ENCODE measurements around the gene CD28.

CD28 gene

DNA sequence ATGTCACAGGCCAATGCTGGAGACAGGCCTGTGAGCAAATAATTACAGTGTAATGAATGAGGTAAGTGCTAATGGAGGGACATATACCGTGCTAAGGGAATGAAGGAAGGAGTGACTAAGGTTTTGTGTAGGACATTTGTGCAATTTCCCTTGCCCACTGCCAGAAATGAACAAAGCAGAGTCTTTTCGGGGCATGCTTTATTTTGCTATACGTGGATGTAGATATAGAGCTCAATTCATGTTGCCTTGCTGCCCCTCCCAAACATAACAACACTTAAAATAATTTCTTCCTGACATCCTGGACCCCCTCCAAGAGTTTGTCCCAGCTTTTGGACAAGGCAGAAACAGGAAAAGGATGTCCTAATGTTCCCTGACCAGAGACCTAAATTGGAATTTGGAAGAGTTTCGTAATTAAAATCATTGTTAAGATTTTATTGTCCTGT lies 23.7 kb upstream of the CD28 start:
- WGBS (ENCODE audit: extremely low coverage, insufficient coverage, low lambda C conversion rate): no CpG with 5 or more reads among the region's 4 CpGs
- H3K4me2 ChIP-seq (ENCODE audit: low read length): no peak overlapping the region
- H4K5ac ChIP-seq (ENCODE audit: low read length): no peak overlapping the region
- peak; percentile 16 for DNase-seq
- H3K9ac ChIP-seq (ENCODE audit: low read length): no peak overlapping the region
- no peak overlapping the region for H2BK15ac ChIP-seq (replicated peaks; ENCODE audit: low read depth)
- H4K8ac ChIP-seq (ENCODE audit: low read depth, low read length): no peak overlapping the region
- H3K79me1 ChIP-seq (ENCODE audit: low read length): no peaks in the 10 kb centered on the region
- no peaks in the 10 kb centered on the region for H3K36me3 ChIP-seq (ENCODE audit: control insufficient read depth, insufficient read depth, low read length)
- H3K79me2 ChIP-seq (ENCODE audit: control insufficient read depth, insufficient read depth, low read length): no peaks in the 10 kb centered on the region
- H3K27ac ChIP-seq (ENCODE audit: low read depth, low read length): no peak overlapping the region
- H3K4me1 ChIP-seq (ENCODE audit: control insufficient read depth, low read depth, low read length): no peaks in the 10 kb centered on the region
- H3K27me3 ChIP-seq (ENCODE audit: insufficient read depth, low read length, poor library complexity): no peaks in the 10 kb centered on the region
- no peak overlapping the region for H3K56ac ChIP-seq (ENCODE audit: low read length)
- H3K4ac ChIP-seq (ENCODE audit: low read depth, low read length): no peak overlapping the region
- no peak overlapping the region for H3K4me3 ChIP-seq (ENCODE audit: low read length)
- no peak overlapping the region for H2AK5ac ChIP-seq (ENCODE audit: low read length)
- no peak overlapping the region for H2BK120ac ChIP-seq (ENCODE audit: low read depth, low read length)
- H3K23ac ChIP-seq (ENCODE audit: low read length): no peak overlapping the region
- no peak overlapping the region for H3K18ac ChIP-seq (ENCODE audit: low read length)
- H2BK5ac ChIP-seq (ENCODE audit: low read length): no peak overlapping the region

- no peak overlapping the region for H3K4ac ChIP-seq (ENCODE audit: low read depth, low read length)
- H4K8ac ChIP-seq (ENCODE audit: low read depth, low read length): no peak overlapping the region
- no peak overlapping the region for H3K4me3 ChIP-seq (ENCODE audit: low read length)
- no peak overlapping the region for H2AK5ac ChIP-seq (ENCODE audit: low read length)
- no peak overlapping the region for H3K9ac ChIP-seq (ENCODE audit: low read length)
- DNase-seq: no peak
- no peaks in the 10 kb centered on the region for H3K4me1 ChIP-seq (ENCODE audit: control insufficient read depth, low read depth, low read length)
- H3K79me2 ChIP-seq (ENCODE audit: control insufficient read depth, insufficient read depth, low read length): no peaks in the 10 kb centered on the region
- no peak overlapping the region for H3K27ac ChIP-seq (ENCODE audit: low read depth, low read length)
- no peak overlapping the region for H2BK120ac ChIP-seq (ENCODE audit: low read depth, low read length)
- no peak overlapping the region for H2BK5ac ChIP-seq (ENCODE audit: low read length)
- no peak overlapping the region for H2BK15ac ChIP-seq (replicated peaks; ENCODE audit: low read depth)
- no peak overlapping the region for H3K18ac ChIP-seq (ENCODE audit: low read length)
- H4K5ac ChIP-seq (ENCODE audit: low read length): no peak overlapping the region
- no peaks in the 10 kb centered on the region for H3K36me3 ChIP-seq (ENCODE audit: control insufficient read depth, insufficient read depth, low read length)
- H3K4me2 ChIP-seq (ENCODE audit: low read length): no peak overlapping the region
- H3K56ac ChIP-seq (ENCODE audit: low read length): no peak overlapping the region
- H3K79me1 ChIP-seq (ENCODE audit: low read length): no peaks in the 10 kb centered on the region
- WGBS (ENCODE audit: extremely low coverage, insufficient coverage, low lambda C conversion rate): no CpG with 5 or more reads among the region's 4 CpGs
- H3K23ac ChIP-seq (ENCODE audit: low read length): no peak overlapping the region
- H3K27me3 ChIP-seq (ENCODE audit: insufficient read depth, low read length, poor library complexity): no peaks in the 10 kb centered on the region
These were observed 23.0 kb upstream of the CD28 start for GRCh38 chr2:203683421-203683820.

DNA sequence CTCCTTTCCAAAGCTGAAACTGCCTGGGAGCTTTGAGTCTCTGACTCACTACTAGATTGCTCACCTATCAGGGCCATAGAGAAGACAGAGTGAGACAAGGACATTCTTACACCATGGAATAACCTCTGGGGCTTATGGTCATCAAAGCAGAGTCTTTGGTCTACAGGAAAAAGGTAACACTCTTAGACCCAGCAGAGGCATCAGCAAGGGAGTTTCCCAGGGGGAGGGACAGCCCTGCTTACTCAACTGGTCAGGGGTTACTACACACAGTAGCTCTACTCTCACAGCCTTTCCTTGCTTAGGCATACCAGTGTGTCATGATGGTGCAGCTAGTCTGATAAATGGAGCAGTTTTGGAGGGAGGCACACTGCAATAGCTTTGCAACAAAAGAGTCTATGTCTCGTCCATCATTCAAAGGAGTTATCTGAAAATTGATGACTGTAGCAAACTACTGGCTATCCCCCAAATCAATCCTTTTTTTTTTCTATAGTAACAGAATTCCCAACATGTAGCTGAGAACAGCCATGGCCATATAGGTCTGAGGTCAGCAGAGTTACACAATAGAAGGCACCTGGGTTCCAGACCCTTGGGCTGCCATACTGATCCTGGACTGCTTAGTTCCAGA lies 22.4 kb upstream of the CD28 start:
- peak; percentile 32 for DNase-seq
- no peak overlapping the region for H3K9ac ChIP-seq (ENCODE audit: low read length)
- H3K4ac ChIP-seq (ENCODE audit: low read depth, low read length): no peak overlapping the region
- H3K79me2 ChIP-seq (ENCODE audit: control insufficient read depth, insufficient read depth, low read length): no peaks in the 10 kb centered on the region
- no peak overlapping the region for H4K5ac ChIP-seq (ENCODE audit: low read length)
- H2BK5ac ChIP-seq (ENCODE audit: low read length): no peak overlapping the region
- H3K23ac ChIP-seq (ENCODE audit: low read length): no peak overlapping the region
- H3K79me1 ChIP-seq (ENCODE audit: low read length): no peaks in the 10 kb centered on the region
- no CpG with 5 or more reads among the region's 1 CpG for WGBS (ENCODE audit: extremely low coverage, insufficient coverage, low lambda C conversion rate)
- no peak overlapping the region for H3K27ac ChIP-seq (ENCODE audit: low read depth, low read length)
- H3K18ac ChIP-seq (ENCODE audit: low read length): no peak overlapping the region
- peaks cover 5% of the 10 kb centered on the region for H3K4me1 ChIP-seq (ENCODE audit: control insufficient read depth, low read depth, low read length)
- H3K36me3 ChIP-seq (ENCODE audit: control insufficient read depth, insufficient read depth, low read length): no peaks in the 10 kb centered on the region
- no peak overlapping the region for H2AK5ac ChIP-seq (ENCODE audit: low read length)
- H3K56ac ChIP-seq (ENCODE audit: low read length): no peak overlapping the region
- no peak overlapping the region for H3K4me3 ChIP-seq (ENCODE audit: low read length)
- H4K8ac ChIP-seq (ENCODE audit: low read depth, low read length): no peak overlapping the region
- no peak overlapping the region for H2BK15ac ChIP-seq (replicated peaks; ENCODE audit: low read depth)
- H3K4me2 ChIP-seq (ENCODE audit: low read length): no peak overlapping the region
- no peak overlapping the region for H2BK120ac ChIP-seq (ENCODE audit: low read depth, low read length)
- H3K27me3 ChIP-seq (ENCODE audit: insufficient read depth, low read length, poor library complexity): no peaks in the 10 kb centered on the region

DNA sequence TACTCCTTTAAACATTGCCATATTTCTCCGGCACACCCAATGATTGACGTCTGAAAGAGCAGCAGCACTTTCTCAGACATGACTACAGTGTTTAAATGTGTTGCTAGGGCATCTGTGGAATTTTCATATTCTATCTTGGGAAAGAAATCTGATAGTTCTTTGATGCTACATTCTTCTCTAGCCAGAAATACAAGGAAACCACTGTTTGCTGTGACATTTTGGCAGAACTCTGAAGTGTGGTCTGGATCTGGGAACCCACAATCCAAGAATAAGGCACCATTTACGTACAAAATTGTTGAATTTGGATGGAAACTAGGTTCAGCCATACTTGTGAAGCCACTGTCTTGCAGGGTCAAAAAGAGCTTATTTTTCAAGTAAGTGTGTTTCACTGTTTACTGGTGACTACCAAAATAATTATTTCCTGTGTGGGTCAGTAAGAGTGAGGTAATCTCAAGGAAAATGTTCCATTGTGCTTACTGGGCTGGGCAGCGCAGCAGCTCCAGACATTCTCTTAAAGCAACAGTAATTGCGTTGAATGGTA lies 21.3 kb upstream of the CD28 start:
- Histone ChIP-seq H3K27ac (ENCODE audit: low read depth, low read length) (no peak overlapping the region), H2BK120ac (ENCODE audit: low read depth, low read length) (no peak overlapping the region), H3K18ac (ENCODE audit: low read length) (no peak overlapping the region), H3K79me2 (ENCODE audit: control insufficient read depth, insufficient read depth, low read length) (no peaks in the 10 kb centered on the region), H3K4me3 (ENCODE audit: low read length) (no peak overlapping the region), H3K23ac (ENCODE audit: low read length) (no peak overlapping the region), H3K4me1 (ENCODE audit: control insufficient read depth, low read depth, low read length) (peaks cover 5% of the 10 kb centered on the region), H3K4me2 (ENCODE audit: low read length) (no peak overlapping the region), H4K5ac (ENCODE audit: low read length) (no peak overlapping the region), H2BK15ac (replicated peaks; ENCODE audit: low read depth) (no peak overlapping the region), H3K27me3 (ENCODE audit: insufficient read depth, low read length, poor library complexity) (no peaks in the 10 kb centered on the region), H2AK5ac (ENCODE audit: low read length) (no peak overlapping the region), H3K56ac (ENCODE audit: low read length) (no peak overlapping the region), H4K8ac (ENCODE audit: low read depth, low read length) (no peak overlapping the region), H2BK5ac (ENCODE audit: low read length) (no peak overlapping the region), H3K4ac (ENCODE audit: low read depth, low read length) (no peak overlapping the region), H3K9ac (ENCODE audit: low read length) (no peak overlapping the region), H3K79me1 (ENCODE audit: low read length) (no peaks in the 10 kb centered on the region), H3K36me3 (ENCODE audit: control insufficient read depth, insufficient read depth, low read length) (no peaks in the 10 kb centered on the region)
- no peak for DNase-seq
- no CpG with 5 or more reads among the region's 5 CpGs for WGBS (ENCODE audit: extremely low coverage, insufficient coverage, low lambda C conversion rate)

- WGBS (ENCODE audit: extremely low coverage, insufficient coverage, low lambda C conversion rate): no CpG with 5 or more reads among the region's 4 CpGs
- no peak overlapping the region for H3K56ac ChIP-seq (ENCODE audit: low read length)
- no peaks in the 10 kb centered on the region for H3K79me1 ChIP-seq (ENCODE audit: low read length)
- H2AK5ac ChIP-seq (ENCODE audit: low read length): no peak overlapping the region
- H3K4me2 ChIP-seq (ENCODE audit: low read length): no peak overlapping the region
- H3K27ac ChIP-seq (ENCODE audit: low read depth, low read length): no peak overlapping the region
- H3K79me2 ChIP-seq (ENCODE audit: control insufficient read depth, insufficient read depth, low read length): no peaks in the 10 kb centered on the region
- no peak overlapping the region for H3K4ac ChIP-seq (ENCODE audit: low read depth, low read length)
- H4K8ac ChIP-seq (ENCODE audit: low read depth, low read length): no peak overlapping the region
- no peak overlapping the region for H3K18ac ChIP-seq (ENCODE audit: low read length)
- no peak overlapping the region for H3K23ac ChIP-seq (ENCODE audit: low read length)
- H3K27me3 ChIP-seq (ENCODE audit: insufficient read depth, low read length, poor library complexity): no peaks in the 10 kb centered on the region
- H3K4me3 ChIP-seq (ENCODE audit: low read length): no peak overlapping the region
- no peak overlapping the region for H4K5ac ChIP-seq (ENCODE audit: low read length)
- no peak for DNase-seq
- no peak overlapping the region for H3K9ac ChIP-seq (ENCODE audit: low read length)
- H3K4me1 ChIP-seq (ENCODE audit: control insufficient read depth, low read depth, low read length): peaks cover 5% of the 10 kb centered on the region
- H3K36me3 ChIP-seq (ENCODE audit: control insufficient read depth, insufficient read depth, low read length): no peaks in the 10 kb centered on the region
- H2BK5ac ChIP-seq (ENCODE audit: low read length): no peak overlapping the region
- H2BK120ac ChIP-seq (ENCODE audit: low read depth, low read length): no peak overlapping the region
- no peak overlapping the region for H2BK15ac ChIP-seq (replicated peaks; ENCODE audit: low read depth)
These were observed 20.5 kb upstream of the CD28 start for GRCh38 chr2:203685789-203686420.

Measured in mesendoderm (in vitro differentiated cells).